Pancreas (tissue), 10 donors: Measurements from ENCODE around the gene AHSA1. TPM values are rescaled to one million over a fixed set of nuclear protein-coding genes. Genes with fewer than 3 reads are reported as not detected.

Experiments
- ATAC-seq, 4 donors: fragments of 200-7000 bp; cut with Tn5 transposase; one replicate each; pipeline versions ENCODE4 v1.8.0 to v1.9.1; 2020; ENCODE audit warnings: mild to moderate bottlenecking in 4 of 4, moderate library complexity in 4 of 4
- DNase-seq, 6 donors: peaks; one replicate each; pipeline ENCODE4 v3.0.0-alpha.2; 2020
- FAIRE-seq: peaks from 2 replicates; lab custom pipeline; 2012; peaks lifted over from hg19 to GRCh38; lab: Jason Lieb, UNC
- H3K27ac ChIP-seq, 4 donors: fragments of 200-600 bp; sonication (generic); 1 replicate in 3 of 4; 2 replicates in 1 of 4; pipeline versions ENCODE4 v1.5.0 to v1.8.0; 2020
- H3K27me3 ChIP-seq, 4 donors: fragments of 200-600 bp; one replicate each; pipeline ENCODE4 v1.8.0; 2021
- H3K36me3 ChIP-seq, 3 donors: fragments of 200-600 bp; sonication (generic) in 1 of 3; one replicate each; pipeline versions ENCODE4 v1.5.0 to v1.8.0; 2020 to 2021
- H3K4me1 ChIP-seq, 3 donors: fragments of 200-600 bp; one replicate each; pipeline ENCODE4 v1.8.0; 2021
- H3K4me3 ChIP-seq, 4 donors: fragments of 200-600 bp; sonication (generic) in 2 of 4; one replicate each; pipeline versions ENCODE4 v1.5.0 to v1.8.0; 2020 to 2021
- H3K9me3 ChIP-seq, 4 donors: fragments of 200-600 bp; one replicate each; pipeline ENCODE4 v1.8.0; 2021
- WGBS, 2 donors: extraction: QIAGEN DNeasy Blood & Tissue Kit; methylation state at CpG; one replicate each; pipeline ENCODE4 v1.1.7; 2013; 5-methylcytosine and 5-hydroxymethylcytosine counted together
- intact Hi-C, 3 donors: fragments of 100-400 bp; cut with DNase I; formaldehyde crosslinking; loops; one replicate each; pipeline versions ENCODE4 v1.11.1 to v1.14.2; 2022
- polyA plus RNA-seq, 2 donors: library from polyadenylated mRNA; stranded (reverse); fragments of 200-250 nt; gene quantifications; one replicate each; pipeline ENCODE4 v1.2.3, GENCODE V29; 2013
- total RNA-seq, 6 donors: library from RNA; stranded (reverse); fragmentation: NEBNext Ultra II Directional in 4 of 6; extraction: Animal tissue kit (Norgen Biotek cat#: 25700) in 4 of 6; gene quantifications; one replicate each; pipeline versions ENCODE4 v1.2.1 to v1.2.4, GENCODE V29; 2021 to 2023
- TF ChIP-seq, protein P1 (sequence below), 4 donors: fragments of 200-600 bp; sonication (generic) in 3 of 4; IDR thresholded peaks; one replicate each; pipeline versions ENCODE4 v1.5.0 to v1.8.0; 2021; ENCODE audit warnings: antibody characterized with exemption in 4 of 4
- donor health status: healthy with polysubstance abuse.
- donor health status: DM: no; HTN: no; CAD: no; lungs with moderate emphysema.
- donor health status: DM: no; HTN: no; CAD: no.
- donor health status: control.
- donor health status: control.
- donor health status: Bipolar disorder and iron deficiency.
- donor health status: DM: yes; HTN: yes; CAD: no.
- donor health status: DM: no; HTN: no; CAD: no.
- donor health status: DM: no; HTN: no; CAD: no.
- donor health status: DM: yes; HTN: yes; CAD: no.

Gene AHSA1
- total and polyA plus RNA-seq, 8 donors, result 23.2 to 64.3 (median 36.7) TPM

DNA sequence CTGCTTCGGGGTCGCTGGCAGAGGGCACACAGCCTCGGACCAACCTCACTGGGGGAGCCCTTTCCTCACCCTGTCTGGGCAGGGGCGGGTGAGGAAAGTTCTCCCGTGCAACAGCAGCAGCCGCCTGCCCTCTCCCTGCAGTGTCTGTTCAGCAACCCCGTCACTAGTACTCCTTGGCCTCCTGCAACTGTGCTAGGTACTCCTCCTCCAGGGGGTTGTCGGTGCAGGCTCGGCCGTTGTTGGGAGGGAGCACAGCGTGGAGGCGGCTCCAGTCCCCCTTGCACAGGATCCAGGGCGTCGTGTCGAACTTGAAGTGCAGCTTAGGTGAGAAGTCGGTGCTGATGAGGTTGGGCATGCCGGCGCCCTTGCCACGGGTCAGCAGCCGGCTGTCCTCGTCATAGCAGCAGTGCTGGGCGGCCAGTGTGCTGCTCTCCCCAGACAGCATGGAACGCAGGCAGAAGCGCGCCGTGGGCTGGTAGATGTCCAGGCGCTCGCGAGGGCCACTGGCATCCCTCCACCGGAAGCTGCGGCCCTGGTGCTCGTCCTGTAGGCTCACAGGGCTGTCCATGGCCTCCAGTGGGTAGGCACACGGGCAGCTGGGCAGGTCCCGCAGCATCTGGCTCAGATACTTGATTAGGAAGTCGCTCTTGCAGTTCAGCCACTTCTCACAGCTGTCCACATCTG, 17.7 kb downstream of the AHSA1 start:
- intact Hi-C loops, result no loop called here
- H3K27me3 ChIP-seq, result no peaks in the 10 kb centered on the region
- 73 to 79% methylated on average over 31 to 35 of the region's 35 CpGs for WGBS, 2 donors
- no peak overlapping the region for H3K27ac ChIP-seq
- no peaks in the 10 kb centered on the region for H3K9me3 ChIP-seq
- no peak for FAIRE-seq
- no peak overlapping the region for H3K4me3 ChIP-seq
- no peak for ATAC-seq
- no peaks in the 10 kb centered on the region for H3K4me1 ChIP-seq
- H3K36me3 ChIP-seq, result no peaks in the 10 kb centered on the region
- no peak for DNase-seq
- TF ChIP-seq, protein P1, sequence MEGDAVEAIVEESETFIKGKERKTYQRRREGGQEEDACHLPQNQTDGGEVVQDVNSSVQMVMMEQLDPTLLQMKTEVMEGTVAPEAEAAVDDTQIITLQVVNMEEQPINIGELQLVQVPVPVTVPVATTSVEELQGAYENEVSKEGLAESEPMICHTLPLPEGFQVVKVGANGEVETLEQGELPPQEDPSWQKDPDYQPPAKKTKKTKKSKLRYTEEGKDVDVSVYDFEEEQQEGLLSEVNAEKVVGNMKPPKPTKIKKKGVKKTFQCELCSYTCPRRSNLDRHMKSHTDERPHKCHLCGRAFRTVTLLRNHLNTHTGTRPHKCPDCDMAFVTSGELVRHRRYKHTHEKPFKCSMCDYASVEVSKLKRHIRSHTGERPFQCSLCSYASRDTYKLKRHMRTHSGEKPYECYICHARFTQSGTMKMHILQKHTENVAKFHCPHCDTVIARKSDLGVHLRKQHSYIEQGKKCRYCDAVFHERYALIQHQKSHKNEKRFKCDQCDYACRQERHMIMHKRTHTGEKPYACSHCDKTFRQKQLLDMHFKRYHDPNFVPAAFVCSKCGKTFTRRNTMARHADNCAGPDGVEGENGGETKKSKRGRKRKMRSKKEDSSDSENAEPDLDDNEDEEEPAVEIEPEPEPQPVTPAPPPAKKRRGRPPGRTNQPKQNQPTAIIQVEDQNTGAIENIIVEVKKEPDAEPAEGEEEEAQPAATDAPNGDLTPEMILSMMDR (IDR thresholded peaks at IDR 0.05), result no peak

DNA sequence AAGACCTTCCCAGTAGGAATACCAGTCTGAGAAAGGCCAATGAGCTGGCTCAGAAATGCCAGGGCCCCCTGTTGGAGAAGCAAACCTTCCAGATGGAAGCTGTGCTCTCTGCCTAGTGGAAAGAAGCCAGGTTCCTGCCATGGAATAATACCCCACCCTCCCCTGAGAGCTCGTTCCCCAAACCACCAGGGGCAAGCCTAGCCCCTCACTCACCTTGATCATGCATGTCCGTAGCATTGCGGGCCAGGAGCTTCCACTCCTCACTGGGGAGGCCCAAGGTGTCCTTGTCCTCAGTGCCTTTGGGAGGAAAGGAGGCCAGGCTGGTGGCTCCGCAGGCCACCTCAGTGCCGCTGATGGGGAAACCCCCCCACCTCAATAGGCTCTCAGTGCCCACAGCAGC, 20.1 kb downstream of the AHSA1 start:
- intact Hi-C loops, result no loop called here
- no peaks in the 10 kb centered on the region for H3K4me1 ChIP-seq
- TF ChIP-seq, protein P1 (IDR thresholded peaks at IDR 0.05), result no peak
- 80 to 85% methylated on average over 5 of the region's 5 CpGs for WGBS, 2 donors
- H3K36me3 ChIP-seq, result no peaks in the 10 kb centered on the region
- H3K27me3 ChIP-seq, result no peaks in the 10 kb centered on the region
- H3K4me3 ChIP-seq, result no peak overlapping the region
- ATAC-seq (no peak), FAIRE-seq (no peak), DNase-seq (no peak)
- H3K27ac ChIP-seq, result no peak overlapping the region
- no peaks in the 10 kb centered on the region for H3K9me3 ChIP-seq

GRCh38 chr14:77478796-77479195, 20.9 kb downstream of the AHSA1 start:
- 61 to 65% methylated on average over 1 of the region's 1 CpG for WGBS, 2 donors
- FAIRE-seq (no peak), ATAC-seq (no peak), DNase-seq (no peak)
- TF ChIP-seq, protein P1 (IDR thresholded peaks at IDR 0.05), result no peak
- H3K4me1 ChIP-seq, result no peaks in the 10 kb centered on the region
- no peak overlapping the region for H3K4me3 ChIP-seq
- intact Hi-C loops, result no loop called here
- H3K27ac ChIP-seq, result no peak overlapping the region
- no peaks in the 10 kb centered on the region for H3K9me3 ChIP-seq
- no peaks in the 10 kb centered on the region for H3K36me3 ChIP-seq
- no peaks in the 10 kb centered on the region for H3K27me3 ChIP-seq

DNA sequence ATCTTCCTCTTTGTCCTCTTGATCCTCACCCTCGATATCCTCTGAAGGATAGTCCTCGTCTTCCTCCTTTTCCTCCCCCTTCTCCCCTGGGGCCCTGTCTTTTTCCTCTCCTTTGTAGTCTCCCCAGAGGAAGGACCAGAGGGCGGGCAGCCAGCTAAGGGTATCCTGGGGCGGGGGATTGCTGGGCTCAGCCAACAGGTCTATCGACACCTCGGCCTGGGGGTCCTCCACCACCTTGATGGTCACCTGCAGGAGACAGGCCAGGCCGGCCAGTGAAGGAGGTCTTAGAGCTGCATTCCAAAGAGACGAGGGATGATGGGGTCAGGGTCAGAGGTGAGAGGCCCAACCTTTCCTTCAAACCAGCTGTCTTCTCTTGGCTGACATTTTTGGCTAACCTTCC, 24.5 kb downstream of the AHSA1 start:
- ATAC-seq (no peak), DNase-seq (no peak), FAIRE-seq (no peak)
- Histone ChIP-seq H3K4me3 (no peak overlapping the region), H3K9me3 (no peaks in the 10 kb centered on the region), H3K27ac (no peak overlapping the region), H3K27me3 (no peaks in the 10 kb centered on the region), H3K36me3 (no peaks in the 10 kb centered on the region), H3K4me1 (no peaks in the 10 kb centered on the region)
- 75 to 83% methylated on average over 8 of the region's 8 CpGs for WGBS, 2 donors
- intact Hi-C loops, result no loop called here
- TF ChIP-seq, protein P1 (IDR thresholded peaks at IDR 0.05), result no peak

DNA sequence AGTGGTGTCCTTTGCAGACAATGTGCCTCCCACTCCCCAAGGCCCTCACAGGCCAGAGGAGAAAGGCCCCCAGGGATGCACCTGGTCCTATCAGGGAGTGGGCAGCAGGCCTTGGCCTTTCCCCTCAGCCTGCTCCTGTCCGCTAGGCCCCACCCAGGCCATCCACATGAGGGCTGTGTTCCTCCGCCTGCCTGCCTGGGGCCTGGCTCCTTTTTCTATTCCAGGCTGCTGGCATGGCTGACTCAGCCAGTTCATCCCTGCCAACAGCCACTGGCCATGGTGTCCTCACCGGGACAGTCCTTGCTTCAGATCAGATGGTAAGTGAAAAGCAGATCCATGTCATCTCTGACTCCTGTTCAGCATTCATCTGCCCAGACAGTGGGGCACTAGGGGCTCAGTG, 27.4 kb downstream of the AHSA1 start:
- no peak overlapping the region for H3K4me3 ChIP-seq
- no peak for ATAC-seq
- FAIRE-seq, result no peak
- TF ChIP-seq, protein P1 (IDR thresholded peaks at IDR 0.05), result no peak
- H3K4me1 ChIP-seq, result no peaks in the 10 kb centered on the region
- no peak for DNase-seq
- no peaks in the 10 kb centered on the region for H3K9me3 ChIP-seq
- no peak overlapping the region for H3K27ac ChIP-seq
- H3K27me3 ChIP-seq, result no peaks in the 10 kb centered on the region
- intact Hi-C loops, result no loop called here
- WGBS, 2 donors, result 88 to 100% methylated on average over 3 of the region's 3 CpGs
- no peaks in the 10 kb centered on the region for H3K36me3 ChIP-seq
